ENCODE measurements around the gene GIPC3. TPM values are rescaled to one million over a fixed set of nuclear protein-coding genes. Genes with fewer than 3 reads are reported as not detected.

GIPC3 gene
- total RNA-seq, 1 donor from 2014 or later: not detected

DNA sequence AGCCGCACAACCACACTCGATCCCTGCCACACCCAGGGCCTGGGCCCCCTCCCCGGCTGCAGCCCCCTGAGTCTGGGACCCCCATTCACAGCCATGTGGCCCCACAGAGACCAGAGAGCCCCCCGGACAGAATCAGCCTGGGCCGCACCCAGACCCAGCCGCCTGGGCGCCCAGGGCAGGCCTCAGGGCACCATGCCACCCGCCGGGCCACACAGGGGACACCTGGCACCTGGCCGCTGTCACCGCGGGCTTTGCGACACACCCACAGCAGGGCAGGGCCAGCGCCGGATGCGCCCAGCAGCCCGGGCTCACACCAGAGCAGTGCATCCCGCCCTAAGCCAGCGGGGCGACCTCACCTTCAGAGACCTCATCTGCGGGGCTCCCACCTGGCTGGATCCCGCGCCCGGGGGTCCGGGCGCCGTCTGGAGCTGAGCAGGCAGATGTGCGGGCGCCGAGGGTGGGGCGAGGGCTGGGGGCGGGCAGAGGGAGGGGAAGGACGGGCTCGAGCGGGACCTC lies 21.0 kb downstream of the GIPC3 start:
- DNase-seq (ENCODE audit: low read depth): no peak
- TF ChIP-seq, protein P1, sequence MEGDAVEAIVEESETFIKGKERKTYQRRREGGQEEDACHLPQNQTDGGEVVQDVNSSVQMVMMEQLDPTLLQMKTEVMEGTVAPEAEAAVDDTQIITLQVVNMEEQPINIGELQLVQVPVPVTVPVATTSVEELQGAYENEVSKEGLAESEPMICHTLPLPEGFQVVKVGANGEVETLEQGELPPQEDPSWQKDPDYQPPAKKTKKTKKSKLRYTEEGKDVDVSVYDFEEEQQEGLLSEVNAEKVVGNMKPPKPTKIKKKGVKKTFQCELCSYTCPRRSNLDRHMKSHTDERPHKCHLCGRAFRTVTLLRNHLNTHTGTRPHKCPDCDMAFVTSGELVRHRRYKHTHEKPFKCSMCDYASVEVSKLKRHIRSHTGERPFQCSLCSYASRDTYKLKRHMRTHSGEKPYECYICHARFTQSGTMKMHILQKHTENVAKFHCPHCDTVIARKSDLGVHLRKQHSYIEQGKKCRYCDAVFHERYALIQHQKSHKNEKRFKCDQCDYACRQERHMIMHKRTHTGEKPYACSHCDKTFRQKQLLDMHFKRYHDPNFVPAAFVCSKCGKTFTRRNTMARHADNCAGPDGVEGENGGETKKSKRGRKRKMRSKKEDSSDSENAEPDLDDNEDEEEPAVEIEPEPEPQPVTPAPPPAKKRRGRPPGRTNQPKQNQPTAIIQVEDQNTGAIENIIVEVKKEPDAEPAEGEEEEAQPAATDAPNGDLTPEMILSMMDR (conservative IDR thresholded peaks at IDR 0.05; ENCODE audit: low read depth, low read length): no peak
- H3K4me3 ChIP-seq (ENCODE audit: low read depth, low read length): peak overlapping the region; percentile 42

DNA sequence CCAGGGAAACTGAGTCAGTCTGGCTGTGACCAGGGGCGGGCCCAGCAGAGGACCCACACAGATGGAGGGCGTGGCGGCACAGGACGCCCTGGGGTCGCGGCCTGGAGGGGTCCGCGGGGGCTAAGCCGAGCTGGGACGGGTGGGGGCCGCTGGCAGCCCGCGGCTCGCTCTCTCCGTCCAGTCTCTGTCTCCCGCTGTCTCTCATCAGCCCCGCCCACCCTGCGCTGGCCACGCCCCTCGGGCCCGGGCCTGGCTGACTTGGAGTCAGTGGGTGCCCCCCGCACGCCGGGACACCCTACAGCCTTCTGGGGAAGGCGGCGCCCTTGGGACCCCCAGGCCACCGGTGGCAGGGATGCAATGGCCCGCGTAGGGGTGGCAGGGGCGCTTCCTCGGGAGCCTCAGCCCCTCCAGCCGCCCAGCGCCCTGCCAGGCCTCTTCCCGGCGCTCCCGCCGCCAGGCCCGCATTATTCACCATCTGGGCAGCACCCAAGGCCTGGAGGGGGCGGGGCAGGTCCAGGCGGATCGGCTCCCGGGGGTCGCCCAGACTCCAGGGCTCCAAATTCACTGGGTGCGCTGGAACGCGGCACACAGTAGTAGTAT lies 21.5 kb downstream of the GIPC3 start, which contains the start of gene TBXA2R:
TSS of gene TBXA2R (minus strand) at position 186 of the 600 bp plus-strand sequence. CDS start 6,241 bp downstream, outside the sequence.
- peak within 1 kb of the TSS; percentile 42 for H3K4me3 ChIP-seq (ENCODE audit: low read depth, low read length)
- TF ChIP-seq, protein P1 (conservative IDR thresholded peaks at IDR 0.05; ENCODE audit: low read depth, low read length): no peak
- DNase-seq (ENCODE audit: low read depth): no peak

DNA sequence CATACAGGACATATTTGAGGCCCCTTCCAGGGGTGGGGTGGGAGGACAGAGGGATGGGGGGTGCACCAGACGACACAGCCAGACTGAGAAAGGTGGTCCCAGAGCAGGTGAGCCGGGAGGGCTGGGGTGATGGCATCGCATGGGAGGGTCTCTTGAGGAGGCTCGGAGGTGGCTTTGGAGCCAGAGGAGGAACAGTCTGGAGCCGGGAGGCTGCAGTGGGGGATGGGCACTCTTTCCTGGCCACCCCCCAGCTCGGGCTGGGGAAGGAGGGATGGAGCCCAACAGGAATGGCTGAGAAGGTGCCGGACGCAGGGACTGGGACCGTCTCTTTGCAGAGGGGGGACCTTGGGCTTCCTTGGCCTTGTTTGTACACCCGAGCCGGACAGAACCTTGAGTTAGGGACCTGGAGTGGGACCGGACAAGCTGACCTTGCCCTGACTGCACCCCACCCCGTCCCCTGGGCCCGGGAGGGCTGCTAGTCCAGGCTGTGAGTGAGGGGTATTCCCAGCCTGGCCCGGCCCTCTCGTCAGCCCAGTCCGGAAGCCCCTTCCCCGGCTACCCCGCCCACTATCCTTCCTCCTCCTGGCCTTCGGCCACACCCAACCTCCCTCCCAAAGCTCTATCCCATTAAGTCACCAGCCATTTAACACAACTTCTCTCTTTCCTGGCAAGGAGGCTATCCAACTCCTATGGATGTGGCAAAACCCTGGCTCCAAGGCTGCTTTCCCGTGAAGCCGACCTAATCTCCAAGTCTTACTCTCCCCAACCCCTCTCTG lies 22.2 kb downstream of the GIPC3 start:
- H3K4me3 ChIP-seq (ENCODE audit: low read depth, low read length): peak overlapping the region; percentile 42
- TF ChIP-seq, protein P1 (conservative IDR thresholded peaks at IDR 0.05; ENCODE audit: low read depth, low read length): no peak
- DNase-seq (ENCODE audit: low read depth): no peak

DNA sequence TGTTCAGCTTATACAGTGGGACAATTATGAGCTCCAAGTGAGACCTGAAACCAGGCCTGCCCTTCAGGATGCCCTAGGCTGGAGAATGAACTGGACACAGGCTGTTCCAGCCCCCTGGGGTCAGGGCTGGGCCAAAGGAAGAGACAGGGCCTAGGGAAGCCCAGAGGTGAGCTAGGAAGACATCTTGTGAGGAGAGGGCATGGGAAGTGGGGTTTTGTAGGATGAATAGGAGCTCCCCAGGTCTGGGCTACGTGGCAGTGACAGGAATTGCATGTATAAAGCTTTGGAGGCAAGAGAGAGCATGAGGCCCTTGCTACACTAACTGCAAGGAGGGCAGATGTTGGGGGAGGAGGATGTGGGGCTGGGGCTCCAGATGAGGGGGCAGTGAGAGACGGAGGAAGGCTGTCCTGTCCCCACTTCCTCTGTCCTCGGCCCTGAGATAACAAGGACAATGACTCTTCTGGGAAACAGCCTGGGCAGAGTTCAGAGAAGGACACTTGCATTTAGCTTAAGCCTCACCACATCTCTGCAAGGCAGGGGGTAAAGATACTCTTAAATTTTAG lies 22.9 kb downstream of the GIPC3 start:
- DNase-seq (ENCODE audit: low read depth): no peak
- H3K4me3 ChIP-seq (ENCODE audit: low read depth, low read length): no peak overlapping the region
- TF ChIP-seq, protein P1 (conservative IDR thresholded peaks at IDR 0.05; ENCODE audit: low read depth, low read length): no peak

DNA sequence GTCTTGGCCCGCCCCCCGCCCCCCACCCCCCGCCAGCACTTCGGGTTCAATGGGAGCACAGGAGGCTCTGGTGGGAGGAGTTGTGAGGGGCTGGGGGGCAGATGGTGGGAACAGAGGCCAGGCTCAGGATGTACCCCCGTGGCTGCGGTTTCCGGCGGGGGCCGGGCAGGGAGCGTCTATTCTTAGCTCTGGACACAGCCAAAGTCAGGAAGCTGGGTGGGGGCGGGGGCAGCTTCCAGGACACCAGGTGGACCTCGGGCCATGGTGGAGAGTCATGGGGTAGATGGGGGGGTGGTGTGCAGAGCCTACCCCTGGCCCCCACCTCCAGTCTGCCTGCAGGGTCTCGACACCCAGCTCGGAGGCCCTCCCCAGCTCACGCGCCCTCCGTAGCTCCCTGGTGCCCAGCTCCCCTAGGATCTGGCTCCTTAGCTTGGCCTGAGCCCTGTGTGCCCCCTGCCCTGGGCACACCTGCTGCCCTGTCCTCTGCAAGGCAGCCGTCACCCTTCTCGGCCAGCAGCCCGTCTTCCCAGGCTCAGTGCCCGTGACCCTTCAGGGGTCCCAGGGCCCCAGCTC lies 23.6 kb downstream of the GIPC3 start:
- TF ChIP-seq, protein P1 (conservative IDR thresholded peaks at IDR 0.05; ENCODE audit: low read depth, low read length): no peak
- no peak for DNase-seq (ENCODE audit: low read depth)
- no peak overlapping the region for H3K4me3 ChIP-seq (ENCODE audit: low read depth, low read length)

DNA sequence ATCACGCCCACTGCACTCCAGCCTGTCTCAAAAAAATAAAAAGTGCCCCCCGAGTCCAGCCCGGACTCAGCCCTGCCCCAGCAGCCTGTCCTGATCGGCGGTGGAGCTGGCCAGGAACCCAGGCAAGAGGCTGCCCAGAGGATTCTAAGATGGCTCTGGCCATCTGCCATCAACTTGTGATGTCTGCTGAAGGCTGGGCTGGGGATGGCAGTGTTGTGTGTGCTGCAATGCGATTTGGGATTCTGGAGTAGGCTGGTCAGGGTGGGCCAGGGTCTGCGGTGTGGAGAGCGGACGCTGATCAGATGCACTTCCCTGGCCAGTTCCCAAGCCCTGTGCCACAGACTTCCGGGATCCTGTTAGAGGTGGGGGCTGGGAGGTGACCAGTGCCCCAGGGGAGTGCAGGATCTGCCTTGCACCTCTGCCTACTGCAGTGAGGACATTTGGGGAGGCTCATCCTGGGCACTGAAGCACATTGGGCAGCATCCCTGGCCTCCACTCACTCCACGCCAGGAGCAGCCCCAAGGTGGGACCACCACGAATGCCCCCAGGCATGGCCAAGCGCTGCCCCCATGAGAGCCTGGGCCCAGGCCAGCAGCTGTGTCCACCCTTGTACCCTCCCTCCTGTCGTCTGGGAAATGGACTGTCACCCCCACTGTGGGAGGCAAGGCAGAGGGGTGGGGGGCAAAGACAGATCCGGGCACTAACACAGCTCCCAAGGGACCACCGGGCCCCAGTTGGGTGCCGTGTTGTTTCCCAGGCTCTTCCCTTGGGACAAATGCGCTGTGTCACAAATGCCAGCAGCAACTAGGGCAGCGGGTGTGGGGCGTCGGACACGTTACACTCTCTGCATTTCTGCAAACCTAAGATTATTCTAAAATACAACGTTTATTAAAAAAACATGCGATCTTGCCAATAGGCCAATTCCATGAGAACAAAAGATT lies 24.8 kb downstream of the GIPC3 start:
- TF ChIP-seq, protein P1 (conservative IDR thresholded peaks at IDR 0.05; ENCODE audit: low read depth, low read length): no peak
- H3K4me3 ChIP-seq (ENCODE audit: low read depth, low read length): no peak overlapping the region
- DNase-seq (ENCODE audit: low read depth): no peak
